Measurements from ENCODE around the gene DNAJC25. TPM values are rescaled to one million over a fixed set of nuclear protein-coding genes. Genes with fewer than 3 reads are reported as not detected.
A peak's percentile ranks its signal among the peaks of the same experiment; 100 is the strongest.

DNAJC25 gene
- total and polyA plus RNA-seq, 2 of the 13 experiments (the other 11 are each of a cell fraction or from before 2014, with no cell fraction given), result 5.7 to 10.2 TPM

GRCh38 chr9:111631214-111631971 lies at the start of gene DNAJC25 (continued):
- no peak for TF ChIP-seq SRSF4 (IDR thresholded peaks at IDR 0.05; ENCODE audit: low read depth, low read length, poor library complexity, severe bottlenecking)
- TF ChIP-seq CC2D1A (CRISPR knock-in tag; IDR thresholded peaks at IDR 0.05), result no peak
- TF ChIP-seq ZNF775 (CRISPR knock-in tag; IDR thresholded peaks at IDR 0.05; ENCODE audit: borderline replicate concordance), result no peak; the same call in 1 of the 2 replicates
- no peak; the same call in 1 of the 2 replicates for TF ChIP-seq LRRFIP1 (CRISPR knock-in tag; conservative IDR thresholded peaks at IDR 0.05)
- no peak for TF ChIP-seq ZNF879 (CRISPR knock-in tag; IDR thresholded peaks at IDR 0.05)
- TF ChIP-seq ZNF720 (CRISPR knock-in tag; IDR thresholded peaks at IDR 0.05), result no peak
- TF ChIP-seq ZNF670 (CRISPR knock-in tag; IDR thresholded peaks at IDR 0.05; ENCODE audit: borderline replicate concordance), result peak; percentile 37; the same call in 1 of the 2 replicates
- peak; percentile 74 for TF ChIP-seq SKI (IDR thresholded peaks at IDR 0.05; ENCODE audit: partially characterized antibody)
- TF ChIP-seq ZNF292 (CRISPR knock-in tag; IDR thresholded peaks at IDR 0.05; ENCODE audit: borderline replicate concordance, low read depth), result no peak
- peak; percentile 53 for TF ChIP-seq ZNF766 (CRISPR knock-in tag; IDR thresholded peaks at IDR 0.05; ENCODE audit: borderline replicate concordance)
- TF ChIP-seq ZMYM3 (CRISPR knock-in tag; IDR thresholded peaks at IDR 0.05), result no peak
- no peak for TF ChIP-seq ZNF781 (CRISPR knock-in tag; IDR thresholded peaks at IDR 0.05; ENCODE audit: borderline replicate concordance, not compliant biosample characterization)
- no peak for TF ChIP-seq POLR2AphosphoS2 (IDR thresholded peaks at IDR 0.05; ENCODE audit: low read depth, low read length)
- TF ChIP-seq TFAP4 (IDR thresholded peaks at IDR 0.05; ENCODE audit: borderline replicate concordance, low read depth), result no peak
- no peak for TF ChIP-seq ZNF597 (CRISPR knock-in tag; IDR thresholded peaks at IDR 0.05)
- peak; percentile 88 for TF ChIP-seq IKZF5 (CRISPR knock-in tag; IDR thresholded peaks at IDR 0.05)
- TF ChIP-seq KDM1A (CRISPR knock-in tag; IDR thresholded peaks at IDR 0.05), result no peak
- TF ChIP-seq MTA1 (CRISPR knock-in tag; IDR thresholded peaks at IDR 0.05; ENCODE audit: borderline replicate concordance), result peak; percentile 92
- no peak for TF ChIP-seq AKAP8 (CRISPR knock-in tag; IDR thresholded peaks at IDR 0.05)
- TF ChIP-seq TBP (CRISPR knock-in tag; IDR thresholded peaks at IDR 0.05), result no peak
- TF ChIP-seq THAP8 (CRISPR knock-in tag; IDR thresholded peaks at IDR 0.05; ENCODE audit: borderline replicate concordance), result no peak
- TF ChIP-seq PHF20 (CRISPR knock-in tag; IDR thresholded peaks at IDR 0.05), result peak; percentile 46; the same call in 1 of the 2 replicates
- TF ChIP-seq ZNF572 (CRISPR knock-in tag; IDR thresholded peaks at IDR 0.05), result no peak
- TF ChIP-seq SMC3 (IDR thresholded peaks at IDR 0.05; ENCODE audit: low read length), result no peak
- TF ChIP-seq FOXK2 (IDR thresholded peaks at IDR 0.05), result no peak

All from HepG2 (cell line).